Measurements from ENCODE around the gene KCND1. TPM values are rescaled to one million over a fixed set of nuclear protein-coding genes. Genes with fewer than 3 reads are reported as not detected.

The KCND1 gene
- total RNA-seq, 1 donor from 2014 or later = 1.8 TPM

Other genes starting within 250 kb of the KCND1 start
- not detected in 2 replicates for gene GLOD5, start 210.1 kb downstream of the KCND1 start, total RNA-seq
- not detected in 2 replicates for gene GATA1, start 185.3 kb downstream of the KCND1 start, total RNA-seq
- gene HDAC6, start 169.8 kb downstream of the KCND1 start, total RNA-seq = 139 and 144 TPM in 2 replicates
- gene ERAS, start 145.3 kb downstream of the KCND1 start, total RNA-seq = not detected in 2 replicates
- gene PCSK1N, start 136.2 kb downstream of the KCND1 start, total RNA-seq = not detected in 2 replicates
- 47.8 and 52.6 TPM in 2 replicates for gene TIMM17B, start 74.1 kb downstream of the KCND1 start, total RNA-seq
- 81.6 and 91.5 TPM in 2 replicates for gene PQBP1, start 73.9 kb downstream of the KCND1 start, total RNA-seq
- 17.3 and 18.4 TPM in 2 replicates for gene SLC35A2, start 60.2 kb downstream of the KCND1 start, total RNA-seq
- gene PIM2, start 52.8 kb downstream of the KCND1 start, total RNA-seq = 321 and 351 TPM in 2 replicates
- gene OTUD5, start 14.2 kb downstream of the KCND1 start, total RNA-seq = 76.0 and 78.1 TPM in 2 replicates
- 97.3 and 117 TPM in 2 replicates for gene GRIPAP1, start 30.4 kb upstream of the KCND1 start, total RNA-seq
- gene TFE3, start 71.5 kb upstream of the KCND1 start, total RNA-seq = 31.1 and 33.3 TPM in 2 replicates
- 7.9 and 8.9 TPM in 2 replicates for gene CCDC120, start 87.2 kb upstream of the KCND1 start, total RNA-seq
- gene PRAF2, start 102.2 kb upstream of the KCND1 start, total RNA-seq = 10.6 and 11.6 TPM in 2 replicates
- gene WDR45, start 108.0 kb upstream of the KCND1 start, total RNA-seq = 48.8 and 55.8 TPM in 2 replicates
- 18.7 and 19.6 TPM in 2 replicates for gene GPKOW, start 151.9 kb upstream of the KCND1 start, total RNA-seq
- 1.2 and 1.5 TPM in 2 replicates for gene MAGIX, start 190.9 kb upstream of the KCND1 start, total RNA-seq
- gene PLP2, start 200.1 kb upstream of the KCND1 start, total RNA-seq = 97.2 and 111 TPM in 2 replicates
- 11.8 and 13.8 TPM in 2 replicates for gene PRICKLE3, start 214.5 kb upstream of the KCND1 start, total RNA-seq
- gene SYP, start 228.3 kb upstream of the KCND1 start, total RNA-seq = 0.82 and 1.6 TPM in 2 replicates